Peyer's patch (tissue), 4 donors: ENCODE results near the gene PLXNA1. TPM values are rescaled to one million over a fixed set of nuclear protein-coding genes. Genes with fewer than 3 reads are reported as not detected.

Experiments
- DNase-seq, 3 donors: peaks; one replicate each; pipeline ENCODE4 v3.0.0-alpha.2; 2017 to 2019
- H3K27ac ChIP-seq, 4 donors: fragments of 200-600 bp; sonication (generic); one replicate each; pipeline ENCODE4 v1.5.1; 2016 to 2019
- H3K27me3 ChIP-seq, 2 donors: fragments of 200-600 bp; sonication (generic); one replicate each; pipeline ENCODE4 v1.5.1; 2019
- H3K36me3 ChIP-seq, 3 donors: fragments of 200-600 bp; sonication (generic); one replicate each; pipeline ENCODE4 v1.5.1; 2016 to 2019
- H3K4me1 ChIP-seq, 4 donors: fragments of 200-600 bp; sonication (generic); one replicate each; pipeline ENCODE4 v1.5.1; 2016 to 2019
- H3K4me3 ChIP-seq, 4 donors: fragments of 200-600 bp; sonication (generic); 1 replicate in 3 of 4; 2 replicates in 1 of 4; pipeline ENCODE4 v1.5.1; 2016 to 2019; ENCODE audit warnings: mild to moderate bottlenecking in 1 of 4
- H3K9me3 ChIP-seq, 4 donors: fragments of 200-600 bp; sonication (generic); one replicate each; pipeline ENCODE4 v1.5.1; 2016 to 2019; ENCODE audit warnings: mild to moderate bottlenecking in 1 of 4
- POLR2A ChIP-seq, 2 donors: fragments of 450-650 bp; IDR thresholded peaks; one replicate each; pipeline ENCODE4 v1.5.1; 2017; ENCODE audit warnings: antibody characterized with exemption in 2 of 2, mild to moderate bottlenecking in 2 of 2, moderate library complexity in 2 of 2
- total RNA-seq, 4 donors: library from RNA; depleted of rRNA; stranded (reverse); fragments of >200 nt; gene quantifications; one replicate each; pipeline ENCODE4 v1.1.0, GENCODE V29; 2016
- TF ChIP-seq, protein P1 (sequence below), 6 experiments: fragments of 450-650 bp in 4 of 6; fragments of 200-600 bp in 2 of 6; sonication (generic) in 1 of 6; IDR thresholded peaks; one replicate each; pipeline ENCODE4 v1.5.1; 2017 to 2019; ENCODE audit warnings: antibody characterized with exemption in 6 of 6, mild to moderate bottlenecking in 3 of 6, moderate library complexity in 1 of 6

Gene PLXNA1
- total RNA-seq, 4 donors from 2014 or later, result 30.1 to 54.5 (median 44.6) TPM

DNA sequence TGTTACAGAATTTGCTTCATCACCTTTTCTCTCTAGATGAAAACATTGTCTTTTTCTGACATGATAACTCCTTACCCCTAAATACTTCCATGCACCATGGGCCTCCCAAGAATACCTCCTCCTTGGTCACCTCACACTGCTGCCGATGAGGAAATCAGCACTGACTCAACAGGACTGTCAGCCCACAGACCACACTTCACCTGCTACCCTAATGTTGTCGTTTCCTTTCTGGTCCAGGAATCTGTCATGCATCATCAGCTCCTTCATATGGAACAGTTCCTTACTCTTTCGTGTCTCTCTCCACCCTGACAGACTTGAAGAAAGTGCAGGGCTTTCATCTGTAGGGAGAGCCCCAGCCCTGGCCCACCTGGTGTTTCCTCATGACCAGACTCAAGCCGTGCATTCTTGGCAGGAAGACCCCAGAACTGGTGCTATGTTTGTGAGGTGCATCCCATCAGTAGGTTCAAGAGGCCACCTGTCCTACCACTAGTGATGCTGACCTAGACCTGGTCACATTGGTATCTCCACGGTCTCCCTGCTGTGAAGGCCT lies 41.1 kb upstream of the PLXNA1 start:
- Histone ChIP-seq H3K9me3 (no peaks in the 10 kb centered on the region), H3K4me3 (no peak overlapping the region), H3K36me3 (no peaks in the 10 kb centered on the region), H3K4me1 (peaks cover 0 to 9% (median 0%) of the 10 kb centered on the region in 4 donors), H3K27me3 (no peaks in the 10 kb centered on the region), H3K27ac (no peak overlapping the region)
- peak in 1 of 3 donors; percentile 35 for DNase-seq
- TF ChIP-seq, protein P1, sequence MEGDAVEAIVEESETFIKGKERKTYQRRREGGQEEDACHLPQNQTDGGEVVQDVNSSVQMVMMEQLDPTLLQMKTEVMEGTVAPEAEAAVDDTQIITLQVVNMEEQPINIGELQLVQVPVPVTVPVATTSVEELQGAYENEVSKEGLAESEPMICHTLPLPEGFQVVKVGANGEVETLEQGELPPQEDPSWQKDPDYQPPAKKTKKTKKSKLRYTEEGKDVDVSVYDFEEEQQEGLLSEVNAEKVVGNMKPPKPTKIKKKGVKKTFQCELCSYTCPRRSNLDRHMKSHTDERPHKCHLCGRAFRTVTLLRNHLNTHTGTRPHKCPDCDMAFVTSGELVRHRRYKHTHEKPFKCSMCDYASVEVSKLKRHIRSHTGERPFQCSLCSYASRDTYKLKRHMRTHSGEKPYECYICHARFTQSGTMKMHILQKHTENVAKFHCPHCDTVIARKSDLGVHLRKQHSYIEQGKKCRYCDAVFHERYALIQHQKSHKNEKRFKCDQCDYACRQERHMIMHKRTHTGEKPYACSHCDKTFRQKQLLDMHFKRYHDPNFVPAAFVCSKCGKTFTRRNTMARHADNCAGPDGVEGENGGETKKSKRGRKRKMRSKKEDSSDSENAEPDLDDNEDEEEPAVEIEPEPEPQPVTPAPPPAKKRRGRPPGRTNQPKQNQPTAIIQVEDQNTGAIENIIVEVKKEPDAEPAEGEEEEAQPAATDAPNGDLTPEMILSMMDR (IDR thresholded peaks at IDR 0.05), result no peak
- no peak for TF ChIP-seq POLR2A (IDR thresholded peaks at IDR 0.05)

- Histone ChIP-seq H3K27me3 (no peaks in the 10 kb centered on the region), H3K9me3 (no peaks in the 10 kb centered on the region), H3K4me1 (peaks cover 0 to under 1% (median 0%) of the 10 kb centered on the region in 4 donors), H3K36me3 (no peaks in the 10 kb centered on the region), H3K27ac (no peak overlapping the region), H3K4me3 (no peak overlapping the region)
- peak in 2 of 3 donors; percentile 30 to 45 for DNase-seq
- TF ChIP-seq, protein P1 (IDR thresholded peaks at IDR 0.05), result no peak
- TF ChIP-seq POLR2A (IDR thresholded peaks at IDR 0.05), result no peak
These were observed 38.6 kb upstream of the PLXNA1 start for GRCh38 chr3:126944089-126944965.

DNA sequence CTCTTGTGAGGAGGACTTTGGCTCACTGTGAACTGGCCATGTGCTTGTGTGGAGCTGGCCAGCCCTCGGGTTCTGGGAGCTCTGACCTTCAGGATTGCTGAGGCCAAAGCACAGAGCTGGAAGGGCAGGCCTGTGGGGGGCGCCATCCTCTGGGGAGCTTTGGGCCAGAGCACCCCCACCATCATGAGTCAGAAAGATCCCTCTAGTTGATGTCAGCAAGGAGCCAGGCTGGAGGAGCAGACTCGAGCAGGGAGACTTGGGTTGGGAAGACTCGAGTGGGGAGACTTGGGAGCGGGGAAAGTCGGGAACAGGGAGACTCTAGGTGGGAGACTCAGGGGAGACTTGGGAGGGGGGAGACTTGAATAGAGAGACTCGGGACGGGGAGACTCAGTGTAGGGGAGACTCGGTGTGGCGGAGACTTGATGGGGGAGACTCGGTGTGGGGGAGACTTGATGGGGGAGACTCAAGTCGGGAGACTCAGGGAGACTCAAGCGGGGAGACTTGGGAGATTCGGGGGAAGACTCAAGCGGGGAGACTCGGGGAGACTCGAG lies 37.7 kb upstream of the PLXNA1 start:
- DNase-seq, result no peak
- Histone ChIP-seq H3K27ac (no peak overlapping the region), H3K27me3 (no peaks in the 10 kb centered on the region), H3K4me1 (no peaks in the 10 kb centered on the region), H3K9me3 (no peaks in the 10 kb centered on the region), H3K36me3 (no peaks in the 10 kb centered on the region), H3K4me3 (no peak overlapping the region)
- TF ChIP-seq POLR2A (IDR thresholded peaks at IDR 0.05), result no peak
- TF ChIP-seq, protein P1 (IDR thresholded peaks at IDR 0.05), result no peak

GRCh38 chr3:126945891-126946290 lies 37.0 kb upstream of the PLXNA1 start:
- H3K4me3 ChIP-seq, result no peak overlapping the region
- no peaks in the 10 kb centered on the region for H3K36me3 ChIP-seq
- DNase-seq, result no peak
- no peaks in the 10 kb centered on the region for H3K4me1 ChIP-seq
- TF ChIP-seq POLR2A (IDR thresholded peaks at IDR 0.05), result no peak
- TF ChIP-seq, protein P1 (IDR thresholded peaks at IDR 0.05), result no peak
- no peaks in the 10 kb centered on the region for H3K27me3 ChIP-seq
- H3K27ac ChIP-seq, result no peak overlapping the region
- H3K9me3 ChIP-seq, result no peaks in the 10 kb centered on the region

- no peaks in the 10 kb centered on the region for H3K4me1 ChIP-seq
- no peak overlapping the region for H3K27ac ChIP-seq
- no peak for DNase-seq
- no peaks in the 10 kb centered on the region for H3K36me3 ChIP-seq
- H3K9me3 ChIP-seq, result no peaks in the 10 kb centered on the region
- no peaks in the 10 kb centered on the region for H3K27me3 ChIP-seq
- no peak overlapping the region for H3K4me3 ChIP-seq
- TF ChIP-seq, protein P1 (IDR thresholded peaks at IDR 0.05), result no peak
- TF ChIP-seq POLR2A (IDR thresholded peaks at IDR 0.05), result no peak
These were observed 36.5 kb upstream of the PLXNA1 start for GRCh38 chr3:126946405-126946804.
